GM18502 (cell line): ENCODE results near the gene ZBTB22.

ENCODE experiments used
- ATAC-seq: cut with Tn5 transposase; IDR thresholded peaks from one replicate; pipeline ENCODE4 v1.9.1; 2021; ENCODE audit warnings: mild to moderate bottlenecking; ENCODE audit not compliant: unreplicated experiment, poor library complexity

Gene ZBTB22

DNA sequence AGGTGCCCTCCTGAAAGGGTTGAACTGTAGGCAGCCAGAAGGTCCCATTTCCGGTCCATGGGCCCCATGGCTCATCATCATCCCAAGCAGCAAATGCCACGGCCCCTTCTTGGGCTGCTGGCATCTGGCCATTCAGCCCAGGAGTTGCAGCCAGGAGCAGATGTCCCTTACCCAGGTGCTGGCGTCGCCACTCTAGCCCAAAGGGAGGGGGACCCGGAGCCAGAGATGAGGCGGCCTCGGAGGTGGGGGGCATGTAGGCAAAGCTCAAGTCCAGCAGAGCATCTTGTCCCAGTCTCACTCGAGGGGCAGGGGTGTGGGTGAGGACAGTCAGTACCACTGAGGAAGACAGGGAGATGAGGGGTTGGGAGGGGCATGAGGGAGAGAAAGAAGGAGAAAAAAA is 12.5 kb downstream of the ZBTB22 start:
- no peak for ATAC-seq

DNA sequence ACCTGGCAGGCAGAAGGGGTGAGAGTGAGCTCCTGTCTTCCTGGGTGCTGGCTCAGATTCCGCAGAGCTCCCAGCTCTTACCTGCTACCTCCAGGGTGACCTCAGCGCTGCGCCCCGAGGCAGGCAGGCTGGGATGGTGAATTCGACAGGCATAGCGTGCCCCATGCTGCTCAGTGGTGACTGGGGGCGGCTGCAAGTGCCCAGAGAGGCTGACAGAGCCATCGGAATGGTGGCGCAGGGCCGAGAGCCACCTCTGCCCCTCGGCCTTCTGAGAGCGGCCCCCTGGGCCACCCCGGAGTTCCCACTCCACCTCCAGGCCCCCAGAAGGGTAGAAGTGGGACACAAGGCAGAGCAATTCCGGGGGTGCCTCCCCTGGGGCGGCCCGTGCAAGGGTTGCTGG is 13.3 kb downstream of the ZBTB22 start:
- no peak for ATAC-seq

DNA sequence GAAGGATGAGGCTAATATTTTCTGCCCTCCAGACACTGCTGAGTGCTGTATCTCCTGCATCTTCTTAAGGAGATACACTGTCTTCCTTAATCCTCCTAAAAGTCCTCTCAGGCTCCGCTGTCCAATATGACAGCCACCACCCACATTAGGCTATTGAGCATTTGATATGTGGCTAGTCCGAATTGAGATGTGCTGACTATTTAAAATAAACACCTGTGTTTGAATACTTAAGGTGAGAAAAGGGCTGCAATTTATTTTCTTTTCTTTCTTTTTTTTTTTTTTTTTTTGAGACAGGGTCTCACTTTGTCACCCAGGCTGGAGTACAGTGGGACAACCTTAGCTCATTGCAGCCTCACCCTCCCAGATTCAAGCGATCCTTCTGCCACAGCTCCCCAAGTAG is 15.7 kb downstream of the ZBTB22 start:
- ATAC-seq: no peak

DNA sequence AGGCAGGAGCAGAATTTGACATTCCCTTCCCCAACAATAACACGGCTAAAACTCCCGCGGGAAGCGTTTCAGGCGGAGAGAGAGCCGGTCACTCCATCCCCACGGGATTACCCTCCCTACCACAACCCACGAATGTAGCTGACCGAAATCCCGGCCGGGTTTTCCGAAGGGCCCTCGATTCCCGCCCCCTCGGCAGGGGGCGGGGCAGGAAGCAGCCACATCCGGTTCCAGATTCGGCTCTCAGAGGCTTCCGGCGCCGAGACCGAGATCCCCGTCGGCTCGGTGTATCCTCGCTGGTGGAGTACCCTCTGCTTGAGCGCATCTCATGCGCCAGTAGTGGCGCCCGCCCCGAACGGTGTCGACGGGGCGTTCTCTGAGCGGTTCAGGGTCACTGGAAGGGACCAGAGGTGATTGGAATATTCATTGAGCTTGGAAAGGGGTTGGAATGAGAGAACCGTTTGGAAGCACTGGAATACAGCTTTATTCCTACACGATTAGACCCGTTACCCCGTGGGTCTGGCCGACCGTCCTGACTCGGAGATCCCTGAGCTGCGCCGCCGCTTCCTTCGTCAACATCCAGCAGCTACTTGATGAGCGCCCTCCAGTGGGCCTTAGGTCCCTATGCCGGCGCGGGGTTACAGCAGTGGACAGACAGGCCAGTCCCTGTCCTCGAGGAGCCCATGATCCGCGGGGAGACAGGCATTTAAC is 18.2 kb downstream of the ZBTB22 start:
- ATAC-seq: peak; percentile 69

DNA sequence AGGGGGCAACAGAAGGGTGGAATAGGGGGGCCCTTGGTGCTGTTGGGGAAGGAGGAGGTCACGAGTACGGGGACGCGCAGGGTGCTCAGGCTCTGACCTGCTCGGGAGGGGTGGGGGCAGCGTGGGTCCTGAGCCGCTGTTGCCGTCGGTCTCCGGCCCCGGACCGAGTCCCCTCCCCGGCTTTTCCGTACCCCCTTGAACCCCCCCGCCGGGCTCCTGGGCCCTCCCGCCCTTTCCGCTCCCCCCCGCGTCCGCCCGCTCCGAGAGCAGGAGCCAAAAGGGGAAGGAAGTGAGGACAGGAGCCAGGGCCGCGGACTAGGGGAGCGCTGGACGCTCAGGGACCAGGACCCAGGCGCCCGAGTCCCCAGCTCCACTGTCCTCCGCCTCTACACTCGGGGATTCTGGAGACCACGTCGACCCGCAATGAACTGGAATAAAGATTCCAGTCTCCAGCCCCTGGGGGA is 18.7 kb downstream of the ZBTB22 start, which contains the start of gene RGL2:
RGL2 (minus strand) TSS at position 170 of the 464 bp plus-strand sequence. CDS start 332 bp downstream, outside the sequence.
- ATAC-seq: peak; percentile 26

DNA sequence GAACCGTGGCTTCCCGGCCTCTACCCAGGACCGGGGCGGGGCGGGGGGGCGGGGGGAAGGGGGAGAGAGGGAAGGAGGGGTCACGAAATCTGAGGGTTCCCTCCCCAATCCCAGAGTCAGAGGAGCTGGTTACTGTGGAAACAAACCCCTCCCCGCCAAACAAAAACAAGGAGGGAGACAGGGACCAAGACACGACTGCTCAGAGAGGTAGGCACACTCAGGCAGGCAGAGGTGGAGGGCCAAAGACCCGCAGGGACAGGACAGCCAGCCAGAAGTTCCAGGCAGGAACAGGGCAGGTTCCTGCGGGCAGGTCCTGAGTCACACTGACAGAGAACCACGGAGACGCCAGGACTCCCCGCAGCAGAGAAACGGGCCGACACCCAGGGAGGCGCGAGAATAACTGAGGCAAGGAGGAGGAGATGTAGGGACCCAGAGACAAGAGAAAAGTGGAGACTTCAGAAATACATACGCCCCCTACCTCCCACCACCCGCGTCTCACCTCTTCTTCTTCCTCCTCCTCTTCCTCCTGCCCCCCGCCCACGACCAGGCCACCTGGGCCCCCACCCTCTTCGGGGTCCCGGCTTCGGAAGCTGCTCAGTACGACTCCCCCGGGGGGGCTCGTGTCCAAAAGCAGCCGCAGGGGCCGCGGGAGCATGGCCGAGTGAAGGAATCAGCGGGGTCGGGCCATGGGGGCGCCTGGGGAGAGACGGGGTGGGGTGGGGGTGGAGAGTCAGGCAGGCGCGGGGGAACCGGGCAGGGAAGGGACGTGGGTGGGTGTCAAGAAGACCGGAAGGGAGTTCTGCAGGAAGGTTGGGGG is 19.4 kb downstream of the ZBTB22 start:
- no peak for ATAC-seq

DNA sequence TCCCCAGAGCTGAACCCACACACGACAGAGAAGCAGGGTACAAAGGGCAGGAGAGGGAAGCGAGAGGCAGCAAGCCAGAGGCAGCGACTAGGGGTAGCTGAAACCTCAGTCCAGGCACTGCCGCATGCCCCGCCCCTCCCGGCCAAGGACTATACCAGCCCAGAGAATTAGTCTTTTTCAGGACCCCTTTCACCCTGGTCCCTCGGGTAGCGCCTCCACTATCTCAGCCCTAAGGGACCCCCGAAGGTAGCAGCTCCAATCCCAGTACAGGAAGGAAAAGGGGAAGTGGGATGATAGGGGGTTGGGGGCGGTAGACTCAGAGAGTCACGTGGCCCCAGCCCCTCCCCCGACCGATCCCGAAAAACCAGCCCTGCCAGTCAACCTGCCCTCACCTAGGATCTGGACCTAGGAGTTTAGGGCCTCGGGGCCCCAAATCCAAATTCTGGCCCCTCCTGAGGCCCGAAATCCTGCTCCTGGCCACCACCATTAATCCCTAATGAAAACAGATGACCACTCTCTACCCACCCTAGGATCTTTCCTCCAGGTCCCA is 20.1 kb downstream of the ZBTB22 start:
- no peak for ATAC-seq

DNA sequence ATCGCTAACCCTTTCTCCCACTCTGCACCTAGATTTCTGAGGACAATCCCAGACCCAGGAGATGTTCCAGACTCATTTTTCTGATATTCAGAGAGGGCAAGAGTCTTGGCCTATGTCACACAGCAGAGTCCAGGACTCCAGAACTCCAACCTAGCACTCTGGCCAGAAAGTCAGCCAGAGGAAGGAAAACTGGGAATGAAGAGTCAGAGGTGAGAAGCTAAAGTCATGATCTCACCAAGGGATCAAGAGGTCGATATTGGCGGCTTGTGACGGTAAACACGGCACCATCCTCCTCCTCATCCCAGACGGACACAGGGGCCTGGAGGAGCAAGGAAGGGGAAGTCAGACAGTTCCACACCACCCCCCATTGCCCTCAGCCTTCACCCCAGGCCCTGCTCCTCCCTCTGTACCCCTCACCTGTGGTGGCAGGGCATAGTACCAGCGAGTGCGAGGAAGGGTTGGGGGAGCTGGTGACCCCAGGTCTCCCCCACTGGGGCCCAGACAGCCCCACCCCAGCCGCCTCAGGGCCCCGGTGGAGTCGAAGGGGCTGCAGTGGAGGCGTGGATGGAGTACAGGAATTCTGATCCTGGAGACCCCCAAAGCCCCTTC is 20.6 kb downstream of the ZBTB22 start:
- no peak for ATAC-seq

DNA sequence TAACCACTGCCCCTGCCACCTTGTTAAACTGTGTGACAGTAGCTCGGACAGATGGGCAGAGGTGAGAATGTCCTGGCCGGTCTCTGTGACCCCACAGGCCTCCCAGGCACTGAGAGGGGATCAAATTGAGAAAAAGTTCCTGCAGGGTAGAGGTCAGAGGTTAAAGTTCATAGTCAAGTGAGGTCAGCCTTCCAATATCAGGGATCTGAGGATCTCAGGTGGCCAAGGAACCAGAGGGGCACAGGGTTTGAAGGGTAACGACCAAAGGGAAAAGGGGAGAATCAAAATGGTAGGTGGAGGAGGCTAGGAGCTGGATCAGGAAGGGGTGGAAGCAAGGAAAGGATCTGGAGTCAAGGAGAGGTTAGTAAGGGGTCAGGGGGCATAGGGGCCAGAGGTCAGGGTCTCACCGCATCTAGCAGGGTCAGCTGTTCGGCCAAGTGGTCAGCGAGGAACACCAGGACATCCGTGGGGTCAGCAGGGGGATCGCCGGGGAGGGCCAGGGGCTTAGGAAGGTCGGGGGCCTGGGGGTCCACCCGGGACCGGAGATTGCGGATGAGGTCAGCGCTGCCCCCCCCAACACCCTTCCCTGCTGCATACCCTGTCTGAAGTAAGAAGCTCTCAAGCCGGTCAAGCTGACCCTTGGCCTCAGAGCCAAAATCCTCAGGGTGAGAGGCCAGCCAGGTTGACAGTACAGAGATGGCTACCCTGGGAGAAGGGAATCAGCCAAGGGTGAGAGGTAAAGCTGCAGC is 21.7 kb downstream of the ZBTB22 start:
- no peak for ATAC-seq

DNA sequence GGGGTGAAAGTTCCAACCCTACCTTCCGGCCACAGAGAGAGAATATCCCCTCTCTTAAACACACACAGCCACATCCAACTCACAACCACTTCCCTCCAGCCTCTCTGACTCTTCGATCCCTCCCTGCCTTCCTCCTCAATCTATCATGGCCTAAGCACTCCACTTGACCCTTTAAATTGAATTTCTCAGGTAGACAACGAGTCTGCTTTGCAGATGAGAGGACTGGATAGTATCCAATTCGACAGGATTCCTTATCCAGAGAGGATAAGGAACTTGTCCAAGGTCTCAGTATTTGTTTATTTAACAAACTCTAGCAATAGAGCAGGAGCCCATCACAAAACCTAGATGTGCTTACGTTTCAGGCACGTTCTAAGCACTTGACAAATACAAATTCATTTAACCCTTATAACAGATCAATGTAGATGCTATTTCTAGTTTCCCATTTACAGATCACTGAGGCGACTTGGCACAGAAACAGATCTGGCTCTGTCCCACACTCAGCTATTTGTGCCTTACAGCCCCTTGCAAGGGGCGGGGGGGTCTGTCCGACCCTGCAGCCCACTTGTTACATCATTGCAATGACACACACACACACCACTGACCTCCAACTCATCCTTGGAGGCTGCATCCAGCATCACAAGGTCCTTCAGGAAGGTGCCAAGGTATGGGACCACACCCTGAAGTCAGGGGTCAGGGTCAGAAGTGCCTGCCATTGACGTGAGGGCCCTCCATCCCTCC is 23.3 kb downstream of the ZBTB22 start:
- no peak for ATAC-seq

DNA sequence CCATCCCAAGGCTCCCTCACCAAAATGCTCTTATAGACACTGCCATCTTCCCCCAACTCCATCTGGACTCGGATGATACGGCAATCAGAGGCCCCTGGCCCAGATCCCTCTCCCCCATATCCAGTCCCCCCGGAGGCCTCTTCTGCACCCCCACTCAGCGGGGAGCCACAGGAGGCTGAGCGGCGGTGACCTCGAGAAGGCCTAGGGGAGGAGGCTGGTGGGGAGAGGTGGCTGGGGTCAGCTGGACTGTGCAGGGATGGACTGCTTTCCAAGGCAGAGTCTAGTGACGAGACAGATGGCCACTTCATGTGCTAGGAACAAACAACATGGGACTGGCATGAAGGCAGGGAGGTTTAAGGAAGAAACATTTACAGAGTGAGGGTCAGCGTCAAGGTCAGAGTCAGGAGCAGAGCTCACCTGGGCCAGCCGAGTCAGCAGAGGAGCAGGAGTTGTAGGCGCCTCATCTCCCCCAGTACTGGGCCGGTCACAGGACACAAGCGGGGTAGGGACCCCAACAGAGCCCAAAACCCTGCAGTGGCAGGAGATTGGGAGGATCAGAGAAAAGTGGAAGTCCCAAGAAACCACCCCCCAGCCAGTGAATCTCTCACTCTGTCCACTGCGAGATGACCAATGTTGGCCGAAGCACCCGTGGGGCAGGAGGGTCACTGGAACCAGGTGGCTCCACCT is 24.4 kb downstream of the ZBTB22 start:
- no peak for ATAC-seq

DNA sequence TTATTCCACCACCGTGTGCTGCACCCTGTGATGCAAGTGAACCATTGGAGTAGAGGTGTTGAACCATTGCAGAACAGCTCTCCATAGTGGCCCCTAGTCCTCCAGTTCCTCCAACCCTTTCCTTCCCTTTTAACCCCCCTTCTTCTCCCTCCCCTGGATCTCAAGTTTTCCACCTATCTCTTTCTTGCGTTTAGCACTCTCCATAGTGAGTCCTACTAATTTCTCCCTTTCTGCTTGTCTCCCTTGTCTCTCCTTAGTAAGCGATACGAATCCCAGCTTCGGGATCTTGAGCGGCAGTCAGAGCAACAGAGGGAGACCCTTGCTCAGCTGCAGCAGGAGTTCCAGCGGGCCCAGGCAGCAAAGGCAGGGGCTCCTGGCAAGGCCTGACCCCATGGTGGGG is 27.1 kb downstream of the ZBTB22 start:
- no peak for ATAC-seq

DNA sequence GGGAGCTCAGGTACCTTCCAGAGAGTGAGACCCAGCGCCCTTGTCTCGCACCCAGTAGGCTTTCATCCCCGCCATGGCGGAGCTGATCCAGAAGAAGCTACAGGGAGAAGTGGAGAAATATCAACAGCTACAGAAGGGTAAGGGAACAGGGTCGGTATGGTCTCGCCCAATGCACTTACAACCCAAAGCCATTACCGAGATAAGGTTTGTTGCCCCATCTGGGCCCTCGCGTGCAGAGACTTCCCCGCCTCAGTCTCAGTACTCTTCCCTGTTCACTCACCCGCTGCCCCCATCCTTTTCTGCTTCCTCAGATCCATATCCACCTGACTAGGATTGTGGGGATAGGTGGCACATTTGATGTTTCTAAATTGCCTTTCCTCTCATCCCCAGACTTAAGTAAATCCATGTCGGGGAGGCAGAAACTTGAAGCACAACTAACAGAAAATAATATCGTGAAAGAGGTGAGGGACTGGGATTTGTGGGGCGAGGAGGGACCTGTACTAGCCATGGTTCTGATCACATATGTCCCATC is 27.7 kb downstream of the ZBTB22 start:
- ATAC-seq: peak; percentile 9

DNA sequence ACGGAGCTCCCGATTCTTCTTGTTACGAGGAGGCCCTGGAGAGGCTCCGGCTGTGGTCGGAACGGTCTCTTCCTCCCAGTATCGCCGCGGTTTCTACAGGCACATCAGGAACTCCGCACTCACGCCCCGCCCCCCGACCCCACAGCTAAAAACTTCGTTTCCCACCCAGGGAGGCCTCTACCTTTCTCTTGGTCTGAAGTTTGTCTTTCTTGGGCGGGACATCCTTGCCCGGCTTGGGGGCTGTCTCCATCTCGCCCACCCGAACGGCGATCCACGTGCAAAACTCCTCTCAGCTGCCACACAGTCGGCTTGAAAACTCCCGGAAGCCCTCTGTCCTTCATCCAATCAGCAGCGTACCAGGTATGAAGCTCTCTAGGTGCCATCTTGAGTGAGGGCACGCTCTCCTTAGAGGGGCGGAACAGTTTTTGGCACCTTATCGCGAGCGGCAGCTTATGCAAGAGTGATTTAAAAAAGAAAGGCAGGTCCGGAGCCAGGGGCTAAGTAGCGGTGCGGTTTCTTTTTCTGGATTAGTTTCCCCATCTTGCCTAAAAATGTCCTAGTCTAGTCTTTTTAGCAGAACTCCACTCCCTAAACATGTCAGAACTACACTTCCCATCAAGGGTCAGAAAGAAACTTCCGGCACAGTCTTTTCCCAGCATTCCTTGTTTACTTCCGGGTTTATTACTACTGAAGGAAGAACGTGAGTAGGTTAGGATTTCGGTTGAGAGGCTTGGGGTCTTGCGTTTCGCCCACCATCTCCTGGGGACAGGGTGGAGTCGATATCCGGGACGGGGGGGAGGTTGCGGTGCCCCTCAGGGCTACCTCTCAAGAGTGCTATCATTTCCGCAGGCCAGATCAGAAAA is 28.4 kb downstream of the ZBTB22 start, which contains the start of the genes PFDN6 and WDR46:
PFDN6 (plus strand) TSS at position 681 of the 863 bp plus-strand sequence. CDS start 256 bp downstream, outside the sequence.
WDR46 (minus strand) TSS at position 319 of the 863 bp plus-strand sequence; CDS start at position 250, 69 bp downstream.
- peak; percentile 81 for ATAC-seq

DNA sequence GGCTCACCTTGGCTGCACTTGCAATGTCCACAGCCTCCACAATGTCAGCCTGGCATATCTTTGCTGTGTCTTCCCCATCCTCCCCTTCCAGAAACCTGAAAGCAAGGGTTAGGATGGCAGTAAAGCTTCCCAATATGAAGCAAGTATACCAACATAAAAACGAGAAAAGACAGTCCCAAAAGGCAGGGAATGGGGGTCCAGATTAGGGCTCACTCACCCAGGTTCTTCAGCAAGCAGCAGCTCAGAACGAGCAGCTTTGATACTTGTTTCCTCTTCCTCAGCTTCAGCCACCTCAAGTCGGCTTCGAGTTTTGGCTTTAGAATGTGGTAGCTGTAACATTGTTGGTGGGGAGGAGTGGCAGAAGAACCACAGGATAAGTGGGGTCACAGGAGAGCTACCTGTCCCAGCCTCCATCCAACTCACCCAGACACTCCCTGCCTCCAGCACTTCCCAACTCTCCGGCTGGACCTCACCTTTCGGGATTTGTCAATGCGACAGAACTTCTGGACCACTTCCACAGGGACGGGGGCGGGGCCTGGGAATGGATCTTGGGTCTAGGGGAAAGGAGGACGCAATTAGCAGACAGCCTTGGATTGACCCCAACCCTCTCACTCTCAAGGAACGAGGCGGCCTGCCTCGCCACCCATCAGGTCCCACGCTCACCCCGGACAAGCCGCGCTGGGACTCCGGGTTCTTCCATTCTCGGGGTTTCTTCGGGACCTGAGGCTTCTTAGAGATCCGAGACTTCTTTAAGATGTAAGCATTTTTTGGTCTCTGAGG is 29.2 kb downstream of the ZBTB22 start:
- peak; percentile 3 for ATAC-seq
